Measurements from ENCODE around the gene AIMP1.

The AIMP1 gene

GRCh38 chr4:106315968-106316772 lies at the start of gene AIMP1, which contains the start of gene TBCK:
Gene AIMP1 (plus strand): TSS chr4:106316550. CDS start chr4:106325010, 8,460 bp downstream.
Gene TBCK (minus strand): TSS chr4:106316209. CDS start chr4:106308960, 7,249 bp downstream.
- DNase-seq: peak; percentile 96

GRCh38 chr4:106268786-106269185 lies 47.6 kb upstream of the AIMP1 start:
- no peak for DNase-seq

GRCh38 chr4:106269711-106270110 lies 46.6 kb upstream of the AIMP1 start:
- no peak for DNase-seq

- no peak for DNase-seq
Measured at GRCh38 chr4:106270736-106271135, 45.6 kb upstream of the AIMP1 start.

GRCh38 chr4:106273831-106274230 lies 42.5 kb upstream of the AIMP1 start:
- DNase-seq: no peak

DNA sequence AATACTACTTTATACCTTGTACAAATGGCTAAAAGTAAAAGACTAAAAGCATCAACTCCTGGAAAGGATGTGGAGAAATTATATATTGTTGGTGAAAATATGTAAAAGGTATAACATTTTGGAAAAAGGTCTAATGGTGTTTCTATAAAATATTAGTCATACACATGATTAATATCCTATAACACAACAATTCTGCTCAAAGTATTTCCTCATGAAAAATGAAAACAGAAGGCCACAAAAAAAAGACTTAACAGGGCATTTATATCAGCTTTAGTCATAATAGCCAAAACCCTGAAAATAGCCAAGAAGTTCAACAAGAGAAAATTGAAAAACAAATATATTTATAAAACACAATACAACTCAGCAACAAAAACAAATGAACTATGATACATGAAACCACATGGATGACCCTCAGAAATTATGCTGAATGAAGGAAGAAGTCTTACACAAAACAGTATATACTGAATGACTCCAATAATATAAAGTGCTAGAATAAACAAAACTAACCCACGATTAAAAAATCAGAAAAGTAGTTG lies 39.1 kb upstream of the AIMP1 start:
- DNase-seq: no peak

- no peak for DNase-seq
Measured at GRCh38 chr4:106284227-106284626, 32.1 kb upstream of the AIMP1 start.

- DNase-seq: no peak
Measured at GRCh38 chr4:106286611-106287010, 29.7 kb upstream of the AIMP1 start.

GRCh38 chr4:106287353-106287969 lies 28.9 kb upstream of the AIMP1 start:
- DNase-seq: peak; percentile 64

DNA sequence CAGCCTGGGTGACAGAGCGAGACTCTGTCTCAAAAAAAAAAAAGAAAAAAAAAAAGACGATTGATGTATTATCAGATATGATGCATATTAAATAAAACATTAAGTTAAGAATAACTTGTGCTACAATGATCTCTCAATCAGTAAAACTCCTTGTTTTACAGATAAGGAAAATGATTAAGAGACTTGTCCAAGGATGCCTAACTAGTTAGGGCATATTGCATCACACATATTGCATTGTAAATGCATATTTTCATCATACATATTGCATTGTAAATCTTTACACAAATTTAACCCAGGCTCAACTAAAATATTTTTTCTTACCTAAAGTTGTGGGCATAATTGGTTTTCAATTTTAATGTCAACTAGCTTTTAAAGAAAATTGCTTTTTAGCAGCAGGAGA lies 26.6 kb upstream of the AIMP1 start:
- no peak for DNase-seq

DNA sequence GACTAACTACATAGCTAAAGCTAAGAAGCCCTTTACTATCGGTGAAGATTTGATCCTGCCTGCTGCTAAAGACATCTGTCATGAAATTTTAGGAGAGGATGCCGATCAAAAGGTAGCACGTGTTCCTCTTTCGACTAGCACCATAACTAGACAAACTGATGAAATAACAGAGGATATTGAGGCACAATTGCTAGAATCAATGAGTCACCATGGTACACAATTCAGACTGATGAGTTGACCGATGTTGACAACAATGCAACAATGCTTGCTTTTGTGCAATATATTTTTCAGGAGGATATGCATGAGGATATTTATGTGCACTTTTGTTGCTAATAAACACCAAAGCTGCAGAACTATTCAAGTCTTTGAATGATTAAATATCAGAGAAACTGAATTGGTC lies 24.7 kb upstream of the AIMP1 start:
- DNase-seq: no peak

- no peak for DNase-seq
Measured at GRCh38 chr4:106294062-106294461, 22.3 kb upstream of the AIMP1 start.

DNA sequence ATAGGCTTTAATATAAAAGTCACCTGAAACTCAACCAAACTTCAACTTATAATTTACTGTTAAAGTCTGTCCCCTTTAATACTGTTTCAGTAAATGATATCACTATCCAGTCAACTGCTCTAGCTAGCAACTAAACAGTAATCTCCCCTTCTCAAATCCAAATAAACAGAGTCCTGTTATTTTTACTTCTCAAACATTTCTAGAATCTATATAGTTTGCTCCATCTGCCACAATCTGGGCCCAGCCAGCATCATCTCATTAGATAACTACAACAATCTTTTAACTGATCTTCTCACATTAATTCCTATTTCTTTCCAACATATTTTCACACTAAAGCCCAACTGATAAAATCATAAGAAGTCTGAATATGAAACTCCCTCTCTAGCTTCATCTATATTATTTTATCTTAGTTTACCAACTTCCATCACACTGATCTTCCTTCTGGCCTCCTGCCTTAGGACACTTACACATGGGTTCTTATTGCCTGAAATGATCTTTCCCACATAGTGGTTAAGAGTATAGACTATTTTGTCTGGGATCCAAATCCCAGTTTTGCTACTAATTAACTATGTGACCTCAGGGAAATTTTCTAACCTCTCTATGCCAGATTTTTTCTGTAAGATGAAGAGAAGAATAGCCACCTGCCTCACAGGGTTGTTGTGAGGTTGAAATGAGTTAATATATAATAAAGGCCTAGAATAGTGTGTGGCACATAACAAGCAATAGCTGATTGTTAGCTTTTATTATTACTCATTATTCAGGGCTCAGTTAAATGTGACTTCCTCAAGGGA lies 18.9 kb upstream of the AIMP1 start:
- no peak for DNase-seq

DNA sequence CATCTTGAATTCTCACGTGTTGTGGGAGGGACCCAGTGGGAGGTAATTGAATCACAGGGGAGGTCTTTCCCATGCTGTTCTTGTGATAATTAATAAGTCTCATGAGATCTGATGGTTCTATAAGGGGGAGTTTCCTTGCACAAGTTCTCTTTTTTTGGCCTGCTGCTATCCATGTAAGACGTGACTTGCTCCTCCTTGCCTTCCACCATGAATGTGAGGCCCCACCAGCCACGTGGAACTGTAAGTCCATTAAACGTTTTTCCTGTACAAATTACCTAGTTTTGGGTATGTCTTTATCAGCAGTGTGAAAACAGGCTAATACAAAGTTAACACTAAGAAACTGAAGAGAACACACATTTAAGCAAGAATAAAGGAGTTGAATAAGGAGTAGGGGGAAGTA lies 16.4 kb upstream of the AIMP1 start:
- no peak for DNase-seq

DNA sequence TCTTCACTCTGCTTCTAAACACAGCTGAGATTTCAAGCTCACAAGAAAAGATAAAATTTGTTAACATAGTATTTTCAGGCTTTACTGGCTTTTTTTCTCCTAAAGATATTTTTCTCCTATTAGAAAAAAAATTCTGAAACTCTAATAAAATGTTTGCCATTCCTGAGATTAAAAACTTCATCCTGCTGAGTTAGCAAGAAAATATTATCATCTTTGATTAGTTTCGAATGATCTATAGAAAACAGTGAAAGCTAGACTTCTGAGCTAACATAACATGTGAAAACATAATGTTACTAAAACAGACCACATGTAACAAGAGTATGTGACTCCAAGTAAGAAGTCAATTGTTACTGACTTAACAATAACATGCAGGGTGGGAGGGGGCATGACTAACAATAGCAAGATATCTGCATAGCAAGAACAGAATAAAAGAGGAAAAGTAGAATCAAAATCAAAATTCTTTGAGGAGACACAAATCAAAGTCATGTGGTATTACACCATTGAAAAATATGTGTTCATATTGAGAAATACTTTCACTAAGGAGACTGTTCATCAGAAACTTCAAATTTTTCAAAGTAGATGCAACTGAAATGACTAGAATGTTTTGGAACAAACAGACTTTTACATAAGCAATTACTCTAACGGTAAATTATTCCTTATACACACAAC lies 14.8 kb upstream of the AIMP1 start:
- DNase-seq: no peak

GRCh38 chr4:106302062-106302438 lies 14.3 kb upstream of the AIMP1 start:
- DNase-seq: no peak

DNA sequence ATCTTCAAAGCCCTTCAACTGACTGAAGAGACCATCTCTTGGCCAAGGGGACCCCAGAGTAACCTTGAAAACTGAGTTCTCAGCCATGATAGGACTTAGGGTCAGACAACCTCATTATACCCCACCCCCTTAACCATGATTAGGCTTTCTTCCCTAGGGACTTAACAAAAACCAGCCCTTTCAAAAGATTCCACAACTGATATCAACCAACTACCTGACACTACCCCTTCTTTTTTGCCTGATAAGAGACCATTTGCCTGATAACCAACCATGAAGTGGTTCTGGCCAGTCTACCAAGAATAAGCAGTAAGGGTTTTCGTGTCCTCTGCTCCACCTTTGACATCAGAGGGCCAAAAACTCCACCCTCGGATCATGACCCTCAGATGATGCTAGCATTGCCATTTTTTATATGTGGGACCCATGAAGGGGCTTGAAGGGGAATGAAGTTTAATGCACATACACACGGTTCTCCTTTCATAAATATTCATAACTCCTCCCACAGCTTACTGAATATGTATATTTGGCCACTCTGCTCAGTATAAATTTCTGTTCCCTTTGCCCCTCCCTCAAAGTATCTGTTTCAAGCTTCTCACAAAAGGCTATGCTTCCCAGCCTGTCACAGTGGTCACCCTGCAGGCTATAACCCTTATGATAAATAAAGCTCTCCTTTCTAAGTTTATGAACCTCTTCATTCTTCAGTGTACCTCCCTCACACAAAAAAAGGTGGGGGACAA lies 12.6 kb upstream of the AIMP1 start:
- DNase-seq: peak; percentile 15

GRCh38 chr4:106304632-106305031 lies 11.7 kb upstream of the AIMP1 start:
- DNase-seq: no peak

GRCh38 chr4:106305435-106306055 lies 10.8 kb upstream of the AIMP1 start:
- no peak for DNase-seq

GRCh38 chr4:106306561-106306960 lies 9.8 kb upstream of the AIMP1 start:
- DNase-seq: no peak

DNA sequence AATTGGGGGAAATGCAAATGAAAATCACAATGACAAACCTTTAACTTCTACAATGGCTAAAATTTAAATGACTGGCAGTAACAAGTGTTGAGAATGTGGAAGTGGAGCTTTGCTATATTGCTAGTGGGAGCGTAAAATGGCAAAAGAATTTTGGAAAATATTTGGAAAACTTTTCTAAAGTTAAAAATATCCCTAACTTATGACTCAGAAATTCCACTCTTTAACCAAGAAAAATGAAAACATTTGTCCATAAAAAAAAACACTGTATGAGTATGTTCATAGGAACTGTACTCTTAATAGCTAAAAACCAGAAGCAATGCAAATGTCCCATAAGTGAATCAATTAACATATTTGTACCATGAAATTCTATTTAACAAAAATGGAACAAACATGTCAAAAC lies 4.0 kb upstream of the AIMP1 start:
- no peak for DNase-seq
